A549 (cell line): ENCODE results near the gene AVPI1.

Experiments used
- CBX2 ChIP-seq: fragments of 200-600 bp; sonication (generic); IDR thresholded peaks from 2 replicates; pipeline ENCODE4 v1.6.1; 2016; ENCODE audit warnings: low read depth, mild to moderate bottlenecking, borderline replicate concordance
- EP300 ChIP-seq, 2 experiments: fragments of >200 bp; sonication (Bioruptor Twin); formaldehyde crosslinking; IDR thresholded peaks; 2 replicates in 1 of 2; 3 replicates in 1 of 2; pipeline ENCODE4 v1.6.1; 2016 to 2017
- FOSB ChIP-seq: fragments of 250-450 bp; sonication (Bioruptor Pico); IDR thresholded peaks from 2 replicates; pipeline ENCODE4 v1.5.0; 2020; ENCODE audit warnings: mild to moderate bottlenecking, moderate library complexity
- HDAC2 ChIP-seq: fragments of 200-600 bp; sonication (generic); IDR thresholded peaks from 2 replicates; pipeline ENCODE4 v1.6.1; 2016
- KDM1A ChIP-seq: fragments of 200-600 bp; sonication (generic); IDR thresholded peaks from 2 replicates; pipeline ENCODE4 v1.6.1; 2016; ENCODE audit warnings: low read depth, mild to moderate bottlenecking
- MYC ChIP-seq: IDR thresholded peaks from 2 replicates; pipeline ENCODE4 v1.6.1; 2012; ENCODE audit warnings: mild to moderate bottlenecking, inconsistent platforms, low read length, improper control_type of control experiment, borderline replicate concordance
- NPAS2 ChIP-seq: fragments of 250-450 bp; sonication (Bioruptor Pico); IDR thresholded peaks from 2 replicates; pipeline ENCODE4 v1.8.0; 2022; ENCODE audit warnings: mild to moderate bottlenecking, moderate library complexity, borderline replicate concordance
- RNF2 ChIP-seq: fragments of 200-600 bp; sonication (generic); IDR thresholded peaks from 2 replicates; pipeline ENCODE4 v1.6.1; 2016; ENCODE audit warnings: low read depth, mild to moderate bottlenecking, antibody characterized with exemption, moderate library complexity, borderline replicate concordance
- TF ChIP-seq, protein P1 (sequence below): fragments of >200 bp; sonication (Bioruptor Twin); formaldehyde crosslinking; IDR thresholded peaks from 3 replicates; pipeline ENCODE4 v1.5.1; 2016
- TF ChIP-seq, protein P2 (sequence below): fragments of 450-650 bp; IDR thresholded peaks from 2 replicates; pipeline ENCODE4 v1.6.1; 2014; ENCODE audit warnings: antibody characterized with exemption
- TF ChIP-seq, protein P3 (sequence below): IDR thresholded peaks from 2 replicates; pipeline ENCODE4 v1.6.1; 2012

DNA sequence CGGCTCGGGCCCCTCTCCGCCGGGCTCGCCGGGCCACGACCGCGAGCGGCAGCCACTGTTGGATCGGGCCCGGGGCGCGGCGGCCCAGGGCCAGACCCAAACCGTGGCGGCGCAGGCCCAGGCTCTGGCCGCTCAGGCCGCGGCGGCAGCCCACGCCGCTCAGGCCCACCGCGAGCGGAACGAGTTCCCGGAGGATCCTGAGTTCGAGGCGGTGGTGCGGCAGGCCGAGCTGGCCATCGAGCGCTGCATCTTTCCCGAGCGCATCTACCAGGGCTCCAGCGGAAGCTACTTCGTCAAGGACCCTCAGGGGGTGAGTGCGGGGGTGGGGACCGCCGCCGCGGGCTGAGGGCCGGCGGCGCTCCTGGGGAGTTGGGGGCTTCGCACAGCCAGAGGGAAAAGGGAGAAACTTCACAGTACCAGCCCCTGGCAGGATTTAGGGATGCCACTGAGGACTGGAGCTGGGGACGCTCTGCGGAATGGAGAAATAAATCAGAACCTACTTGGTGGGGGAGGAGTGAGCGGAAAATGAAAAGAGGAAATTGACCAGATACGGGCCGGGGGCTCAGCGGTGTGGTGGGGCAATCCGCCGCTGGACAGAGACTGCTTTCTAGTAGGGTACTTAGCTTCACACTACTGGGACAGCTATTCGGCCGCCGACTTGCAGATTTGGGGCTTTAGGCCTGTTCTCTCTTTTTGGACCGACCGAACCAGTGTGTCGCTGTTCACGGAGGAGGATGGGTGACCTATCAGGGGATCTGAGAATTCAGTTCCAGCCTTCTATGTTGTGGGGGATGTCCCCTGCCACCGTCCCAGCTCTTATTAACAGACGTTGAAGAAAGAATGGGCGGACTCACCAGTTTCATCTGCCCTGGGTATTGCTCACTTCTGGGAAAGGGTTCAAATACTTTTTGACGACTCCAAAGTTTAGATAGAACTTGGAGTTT lies 45.9 kb downstream of the AVPI1 start:
- TF ChIP-seq HDAC2 (no peak), KDM1A (no peak), RNF2 (no peak), CBX2 (no peak), EP300 (IDR thresholded peaks at IDR 0.05) (no peak), MYC (no peak), NPAS2 (CRISPR knock-in tag) (no peak), FOSB (no peak)
- TF ChIP-seq, protein P1, sequence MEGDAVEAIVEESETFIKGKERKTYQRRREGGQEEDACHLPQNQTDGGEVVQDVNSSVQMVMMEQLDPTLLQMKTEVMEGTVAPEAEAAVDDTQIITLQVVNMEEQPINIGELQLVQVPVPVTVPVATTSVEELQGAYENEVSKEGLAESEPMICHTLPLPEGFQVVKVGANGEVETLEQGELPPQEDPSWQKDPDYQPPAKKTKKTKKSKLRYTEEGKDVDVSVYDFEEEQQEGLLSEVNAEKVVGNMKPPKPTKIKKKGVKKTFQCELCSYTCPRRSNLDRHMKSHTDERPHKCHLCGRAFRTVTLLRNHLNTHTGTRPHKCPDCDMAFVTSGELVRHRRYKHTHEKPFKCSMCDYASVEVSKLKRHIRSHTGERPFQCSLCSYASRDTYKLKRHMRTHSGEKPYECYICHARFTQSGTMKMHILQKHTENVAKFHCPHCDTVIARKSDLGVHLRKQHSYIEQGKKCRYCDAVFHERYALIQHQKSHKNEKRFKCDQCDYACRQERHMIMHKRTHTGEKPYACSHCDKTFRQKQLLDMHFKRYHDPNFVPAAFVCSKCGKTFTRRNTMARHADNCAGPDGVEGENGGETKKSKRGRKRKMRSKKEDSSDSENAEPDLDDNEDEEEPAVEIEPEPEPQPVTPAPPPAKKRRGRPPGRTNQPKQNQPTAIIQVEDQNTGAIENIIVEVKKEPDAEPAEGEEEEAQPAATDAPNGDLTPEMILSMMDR, result no peak
- TF ChIP-seq, protein P2, sequence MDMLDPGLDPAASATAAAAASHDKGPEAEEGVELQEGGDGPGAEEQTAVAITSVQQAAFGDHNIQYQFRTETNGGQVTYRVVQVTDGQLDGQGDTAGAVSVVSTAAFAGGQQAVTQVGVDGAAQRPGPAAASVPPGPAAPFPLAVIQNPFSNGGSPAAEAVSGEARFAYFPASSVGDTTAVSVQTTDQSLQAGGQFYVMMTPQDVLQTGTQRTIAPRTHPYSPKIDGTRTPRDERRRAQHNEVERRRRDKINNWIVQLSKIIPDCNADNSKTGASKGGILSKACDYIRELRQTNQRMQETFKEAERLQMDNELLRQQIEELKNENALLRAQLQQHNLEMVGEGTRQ, result no peak
- TF ChIP-seq, protein P3, sequence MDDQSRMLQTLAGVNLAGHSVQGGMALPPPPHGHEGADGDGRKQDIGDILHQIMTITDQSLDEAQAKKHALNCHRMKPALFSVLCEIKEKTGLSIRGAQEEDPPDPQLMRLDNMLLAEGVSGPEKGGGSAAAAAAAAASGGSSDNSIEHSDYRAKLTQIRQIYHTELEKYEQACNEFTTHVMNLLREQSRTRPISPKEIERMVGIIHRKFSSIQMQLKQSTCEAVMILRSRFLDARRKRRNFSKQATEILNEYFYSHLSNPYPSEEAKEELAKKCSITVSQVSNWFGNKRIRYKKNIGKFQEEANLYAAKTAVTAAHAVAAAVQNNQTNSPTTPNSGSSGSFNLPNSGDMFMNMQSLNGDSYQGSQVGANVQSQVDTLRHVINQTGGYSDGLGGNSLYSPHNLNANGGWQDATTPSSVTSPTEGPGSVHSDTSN, result no peak
